ENCODE data around the gene MOAP1. TPM values are rescaled to one million over a fixed set of nuclear protein-coding genes. Genes with fewer than 3 reads are reported as not detected.

Gene MOAP1
- total and polyA plus RNA-seq, 2 of the 8 experiments (the other 6 are each of a cell fraction or from before 2014, with no cell fraction given) = 18.3 to 20.1 TPM

DNA sequence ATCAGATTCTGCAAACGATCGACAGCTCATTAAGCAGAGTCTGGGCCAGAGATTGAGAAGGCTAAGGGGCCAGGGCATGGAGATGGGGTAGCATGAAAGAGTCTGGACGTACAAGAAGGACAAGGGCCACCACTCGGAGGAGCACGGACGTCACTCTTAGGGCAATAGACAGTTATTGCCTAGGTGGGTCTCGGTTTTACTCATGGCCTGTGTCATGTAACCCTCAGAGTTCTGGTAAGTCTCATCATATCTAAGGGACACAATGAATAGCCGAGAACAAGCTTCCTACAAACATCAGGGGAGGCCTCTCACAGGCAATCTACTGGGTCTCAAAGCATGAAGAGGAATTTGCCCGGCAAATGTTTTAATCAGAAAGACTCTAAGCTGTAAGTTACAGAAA lies 38.6 kb downstream of the MOAP1 start (continued):
- TF ChIP-seq RNF2 (IDR thresholded peaks at IDR 0.05; ENCODE audit: borderline replicate concordance, low read depth, low read length, missing control alignments, poor library complexity, severe bottlenecking) = no peak
- no peak for TF ChIP-seq EP300 (IDR thresholded peaks at IDR 0.05; ENCODE audit: borderline replicate concordance in 1 of 2, low read depth in 2 of 2, low read length in 2 of 2)
- no peak for TF ChIP-seq JUND (IDR thresholded peaks at IDR 0.05; ENCODE audit: low read length)
- no peak for TF ChIP-seq POLR2AphosphoS5 (IDR thresholded peaks at IDR 0.05; ENCODE audit: low read depth, low read length)
- TF ChIP-seq, protein P1, sequence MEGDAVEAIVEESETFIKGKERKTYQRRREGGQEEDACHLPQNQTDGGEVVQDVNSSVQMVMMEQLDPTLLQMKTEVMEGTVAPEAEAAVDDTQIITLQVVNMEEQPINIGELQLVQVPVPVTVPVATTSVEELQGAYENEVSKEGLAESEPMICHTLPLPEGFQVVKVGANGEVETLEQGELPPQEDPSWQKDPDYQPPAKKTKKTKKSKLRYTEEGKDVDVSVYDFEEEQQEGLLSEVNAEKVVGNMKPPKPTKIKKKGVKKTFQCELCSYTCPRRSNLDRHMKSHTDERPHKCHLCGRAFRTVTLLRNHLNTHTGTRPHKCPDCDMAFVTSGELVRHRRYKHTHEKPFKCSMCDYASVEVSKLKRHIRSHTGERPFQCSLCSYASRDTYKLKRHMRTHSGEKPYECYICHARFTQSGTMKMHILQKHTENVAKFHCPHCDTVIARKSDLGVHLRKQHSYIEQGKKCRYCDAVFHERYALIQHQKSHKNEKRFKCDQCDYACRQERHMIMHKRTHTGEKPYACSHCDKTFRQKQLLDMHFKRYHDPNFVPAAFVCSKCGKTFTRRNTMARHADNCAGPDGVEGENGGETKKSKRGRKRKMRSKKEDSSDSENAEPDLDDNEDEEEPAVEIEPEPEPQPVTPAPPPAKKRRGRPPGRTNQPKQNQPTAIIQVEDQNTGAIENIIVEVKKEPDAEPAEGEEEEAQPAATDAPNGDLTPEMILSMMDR (IDR thresholded peaks at IDR 0.05; ENCODE audit: control extremely low read depth in 1 of 3, insufficient read depth in 1 of 3, low read depth in 1 of 3, low read length in 3 of 3) = no peak
- TF ChIP-seq JUN (IDR thresholded peaks at IDR 0.05; ENCODE audit: low read depth, low read length) = no peak
